Stimulated activated CD4-positive, alpha-beta T cell treated with anti-CD3 and anti-CD28 coated beads, Interleukin-12 subunit alpha, Interleukin-12 subunit beta, amount 100 ng/mL, for 48 hours (primary cell): ENCODE data around the gene ZXDC.

Source experiments
- DNase-seq, 3 donors: peaks; one replicate each; pipeline ENCODE4 v3.0.0-alpha.2; 2020; ENCODE audit warnings: low read depth in 2 of 3, low spot score in 1 of 3

The ZXDC gene

DNA sequence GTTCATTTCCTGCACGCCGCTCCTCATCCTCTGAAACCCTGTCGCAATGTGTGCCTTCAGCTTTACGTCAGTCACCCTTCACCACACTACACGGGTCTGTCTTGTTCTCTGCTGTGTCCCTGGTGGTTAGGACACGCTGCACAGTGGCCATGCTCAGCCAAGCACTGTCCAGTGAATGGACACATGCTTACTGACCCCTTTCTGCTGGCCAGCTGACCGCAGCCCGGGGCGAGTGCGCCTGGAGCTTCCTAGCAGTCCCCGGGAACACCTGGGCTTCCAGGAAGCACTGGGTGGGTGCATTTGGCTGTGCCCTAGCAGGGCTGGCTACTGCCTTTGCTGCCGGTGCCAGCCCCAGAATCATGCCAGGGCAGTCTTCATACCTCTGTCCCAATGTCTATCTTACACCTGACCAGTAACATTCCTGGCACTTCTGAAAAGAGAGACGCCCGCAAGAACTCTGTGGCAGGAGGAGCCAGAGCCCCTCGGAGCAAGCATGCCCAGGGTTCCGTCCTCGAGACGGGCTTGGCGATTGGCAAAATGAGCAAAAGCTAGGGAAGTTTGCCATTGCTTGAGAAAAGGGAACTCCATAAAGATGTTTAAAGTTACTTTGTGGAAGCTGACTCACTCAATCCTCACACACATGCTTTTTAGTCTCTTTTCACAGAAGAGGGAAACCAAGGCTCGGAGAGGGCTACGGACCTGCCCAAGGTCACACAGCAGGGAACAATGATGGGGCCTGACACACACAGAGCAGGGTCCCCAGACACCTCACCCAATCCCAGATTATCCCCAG is 15.7 kb upstream of the ZXDC start:
- no peak for DNase-seq

DNA sequence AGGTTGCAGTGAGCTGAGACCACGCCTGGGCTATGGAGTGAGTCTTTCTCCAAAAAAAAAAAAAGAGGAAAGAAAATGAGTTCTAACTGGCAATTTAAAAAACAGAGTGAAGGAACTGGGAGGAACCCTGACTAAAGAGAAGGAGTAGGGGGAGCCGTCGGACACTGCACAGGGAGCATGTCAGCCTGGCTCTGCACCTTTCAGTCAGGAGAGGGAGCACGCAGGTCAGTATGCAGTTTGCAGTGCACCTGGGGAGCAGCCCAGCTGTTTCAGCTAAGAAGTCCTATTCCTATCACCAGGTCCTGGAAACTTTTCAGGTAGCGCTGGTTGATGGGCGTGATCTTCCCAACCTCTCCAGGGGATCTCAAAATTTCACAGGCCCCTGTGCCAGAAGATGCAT is 14.9 kb upstream of the ZXDC start:
- DNase-seq: no peak

DNA sequence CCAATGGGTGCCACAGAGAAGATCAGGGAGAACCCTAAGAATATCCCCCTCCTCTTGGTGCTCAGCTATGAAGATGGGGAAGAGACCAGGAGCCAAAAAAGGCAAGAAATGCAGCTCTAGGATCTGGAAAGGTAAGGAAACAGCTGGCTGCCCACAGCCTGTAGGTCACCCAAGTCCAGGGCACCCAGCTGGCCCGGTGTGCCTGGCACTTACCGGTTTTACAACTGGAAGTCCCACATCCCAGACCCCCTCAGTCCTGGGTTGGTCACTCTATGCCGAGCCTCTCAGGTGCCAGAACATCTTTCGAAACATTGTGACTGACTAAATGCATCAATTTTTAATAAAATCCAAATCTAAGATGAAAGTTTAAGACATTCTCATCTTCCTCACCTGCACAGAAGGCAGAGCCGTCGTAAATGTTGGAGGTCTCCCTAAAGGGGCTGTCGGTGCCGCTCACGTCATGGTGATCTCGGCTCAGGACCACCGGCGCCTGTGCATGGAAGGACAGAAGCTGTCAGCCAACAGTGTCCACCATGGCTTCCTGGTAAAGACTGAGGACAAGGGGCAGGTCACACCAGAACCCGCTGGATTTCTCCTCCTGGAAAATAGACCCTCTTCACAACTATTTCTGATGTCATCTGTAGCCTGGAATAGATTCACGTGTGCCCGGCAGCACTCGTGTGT is 13.3 kb upstream of the ZXDC start:
- DNase-seq: no peak

GRCh38 chr3:126488185-126488584 is 12.5 kb upstream of the ZXDC start:
- DNase-seq: no peak

DNA sequence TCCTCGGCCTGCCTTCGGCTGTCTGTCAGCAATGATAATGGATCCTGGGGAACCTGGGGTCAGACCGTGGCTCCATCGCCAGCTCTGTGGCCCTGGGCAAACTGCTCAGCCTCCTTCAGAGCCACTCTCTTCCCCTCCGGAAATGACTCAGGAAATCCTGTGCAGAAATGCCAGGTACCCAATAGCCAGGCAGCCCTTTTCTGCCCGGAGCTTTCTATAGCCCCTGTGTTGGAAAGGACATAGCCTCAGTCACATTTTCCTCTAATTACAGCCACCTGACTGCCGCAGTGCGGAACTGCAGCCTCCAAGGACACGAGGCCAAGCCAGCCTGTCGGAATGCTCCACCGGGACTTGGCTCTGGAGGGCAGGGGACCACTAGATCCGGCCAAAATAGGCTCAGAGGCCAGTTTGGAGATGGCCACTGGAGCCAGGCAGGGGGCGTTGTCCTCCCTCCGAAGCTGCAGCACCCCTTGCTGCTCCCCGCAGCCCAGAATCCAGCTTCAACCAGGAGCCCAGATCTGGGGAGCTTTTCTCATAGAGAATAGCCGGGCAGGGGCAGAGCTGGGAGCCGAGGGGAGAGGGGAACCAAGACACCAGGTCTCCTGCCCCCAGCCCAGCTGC is 11.6 kb upstream of the ZXDC start:
- no peak for DNase-seq

DNA sequence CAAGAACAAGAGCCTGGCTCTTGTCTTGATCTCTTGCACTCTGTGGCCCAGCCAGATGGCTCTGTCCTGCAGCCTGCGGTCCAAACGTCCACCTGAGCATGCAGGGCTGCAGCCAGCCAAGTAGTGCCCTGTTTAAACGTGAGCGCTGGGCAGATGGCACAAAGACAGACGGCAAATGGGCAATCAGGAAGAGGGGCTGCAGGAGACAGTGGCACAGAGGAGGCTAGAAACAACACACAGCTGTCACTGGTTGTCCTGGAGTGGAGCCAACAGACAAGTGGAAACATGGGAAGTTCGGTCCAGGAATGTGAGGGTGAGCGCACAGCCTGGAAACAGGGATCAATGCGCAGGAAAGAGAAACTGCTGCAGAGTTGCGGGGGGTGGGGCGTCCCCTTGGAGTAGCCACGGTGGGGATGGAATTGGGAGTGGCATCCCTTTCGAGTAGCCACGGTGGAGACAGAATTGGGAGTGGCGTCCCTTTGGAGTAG is 10.7 kb upstream of the ZXDC start:
- no peak for DNase-seq

- no peak for DNase-seq
Observed at GRCh38 chr3:126485956-126486355, 10.3 kb upstream of the ZXDC start.

GRCh38 chr3:126485176-126485897 is 9.6 kb upstream of the ZXDC start:
- no peak for DNase-seq

DNA sequence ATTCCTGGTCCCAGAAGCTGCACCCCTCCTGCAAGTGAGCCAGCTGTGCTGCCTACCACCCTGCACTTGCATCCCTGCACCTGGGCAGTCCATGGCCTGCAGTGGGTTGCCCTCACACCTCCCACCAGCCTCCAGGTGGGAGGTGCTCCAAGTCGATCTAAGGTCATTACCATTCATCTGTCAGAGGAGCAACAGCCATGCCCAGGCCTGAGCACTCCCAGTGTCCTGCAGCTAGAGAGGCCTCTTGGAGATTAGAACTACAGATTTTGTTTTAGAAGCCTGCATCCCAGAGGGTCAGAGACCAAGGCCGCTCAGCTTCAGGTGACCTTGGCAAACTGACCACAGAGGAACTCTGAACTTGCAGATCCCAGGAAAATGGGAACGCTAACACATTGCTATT is 9.0 kb upstream of the ZXDC start:
- DNase-seq: no peak

GRCh38 chr3:126484148-126484547 is 8.5 kb upstream of the ZXDC start:
- DNase-seq: no peak

DNA sequence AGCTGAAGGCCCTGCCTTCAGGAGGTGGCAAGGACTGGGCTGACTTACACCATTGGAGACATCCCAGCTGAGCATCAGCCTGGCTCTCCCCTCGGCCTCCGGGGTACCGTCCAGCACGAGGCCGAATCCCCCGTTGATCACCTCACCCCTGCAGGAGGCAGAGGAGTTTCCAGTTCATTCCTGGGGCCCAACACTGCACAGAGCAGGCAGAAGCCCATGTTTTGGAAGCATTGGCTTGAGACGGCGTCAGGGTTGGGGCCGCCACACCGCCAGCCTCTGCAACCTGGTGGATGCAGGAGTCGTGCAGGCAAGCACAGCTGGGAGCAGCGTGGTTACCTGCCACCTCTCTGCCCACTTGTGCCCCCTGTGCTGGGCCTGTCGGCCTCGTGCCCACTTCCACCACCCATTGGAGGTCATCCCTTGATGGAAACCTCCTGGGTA is 7.7 kb upstream of the ZXDC start:
- DNase-seq: no peak

DNA sequence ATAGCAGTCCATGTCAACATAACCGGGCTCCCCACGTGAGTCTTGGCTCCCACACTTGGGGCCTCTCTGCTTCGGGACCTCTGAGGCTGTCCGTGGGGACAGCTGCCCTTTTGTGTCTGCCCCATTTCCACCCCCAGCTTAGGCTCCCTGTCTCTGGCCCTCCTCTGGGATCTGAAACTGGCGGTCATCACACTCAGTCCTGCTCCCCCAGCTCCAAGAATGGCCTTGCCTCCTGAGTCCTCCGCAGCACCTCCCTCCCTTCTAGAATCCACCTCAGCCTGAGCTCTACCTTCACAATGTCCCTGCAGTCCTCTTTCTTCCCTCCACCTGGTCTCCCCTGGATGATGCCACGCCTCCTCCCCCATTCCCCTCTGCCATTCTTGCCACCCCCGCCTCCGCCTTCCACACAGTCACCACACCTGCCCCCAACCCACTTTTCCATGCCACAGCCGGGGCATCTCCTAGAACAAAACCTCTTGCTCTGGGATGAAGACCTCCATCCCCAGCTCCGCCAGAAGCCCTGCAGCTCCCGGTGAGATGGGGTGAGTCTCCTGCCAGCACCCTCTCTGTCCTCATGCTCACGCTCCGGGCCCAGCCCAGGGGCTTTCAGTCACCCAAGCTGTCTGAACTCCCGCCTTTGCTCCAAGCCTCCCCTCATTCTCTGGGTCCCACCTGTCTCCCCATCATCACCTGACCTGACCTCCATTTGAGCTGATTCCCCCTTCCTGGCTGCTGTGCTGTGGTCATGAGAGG is 7.0 kb upstream of the ZXDC start:
- DNase-seq: no peak

DNA sequence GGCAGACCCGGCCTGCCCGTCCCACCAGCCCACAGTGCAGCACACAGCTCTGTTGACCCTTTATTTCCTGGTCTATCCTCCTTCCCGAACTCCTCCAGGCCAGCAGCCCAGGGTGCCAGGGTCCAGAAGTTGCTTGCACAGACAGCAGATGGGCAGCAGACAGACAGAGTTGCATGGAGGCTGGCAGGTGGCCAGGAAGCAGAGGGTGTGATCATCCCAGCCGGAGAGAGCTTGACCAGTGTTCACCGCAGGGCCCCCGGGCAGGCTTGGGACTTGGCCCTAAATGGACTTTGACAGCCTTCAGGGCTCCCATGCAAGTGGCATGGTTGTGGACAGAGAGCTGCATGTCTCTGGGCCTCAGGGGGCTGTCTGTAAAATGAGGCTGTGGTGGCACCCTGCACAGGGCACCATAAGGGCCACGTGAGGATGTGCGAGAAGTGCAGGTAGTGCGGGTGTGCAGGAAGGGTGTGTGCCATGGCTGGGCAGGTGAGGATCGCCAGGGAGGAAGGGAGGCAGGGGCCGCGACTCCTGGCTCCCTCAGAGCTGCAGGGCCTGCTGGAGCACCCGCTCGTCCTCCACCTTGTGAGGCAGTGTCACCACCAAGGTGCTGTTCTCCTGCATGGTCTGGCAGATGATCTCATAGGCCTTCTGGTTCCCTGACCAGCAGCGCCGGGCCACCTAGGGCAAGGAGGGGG is 6.3 kb upstream of the ZXDC start:
- no peak for DNase-seq

DNA sequence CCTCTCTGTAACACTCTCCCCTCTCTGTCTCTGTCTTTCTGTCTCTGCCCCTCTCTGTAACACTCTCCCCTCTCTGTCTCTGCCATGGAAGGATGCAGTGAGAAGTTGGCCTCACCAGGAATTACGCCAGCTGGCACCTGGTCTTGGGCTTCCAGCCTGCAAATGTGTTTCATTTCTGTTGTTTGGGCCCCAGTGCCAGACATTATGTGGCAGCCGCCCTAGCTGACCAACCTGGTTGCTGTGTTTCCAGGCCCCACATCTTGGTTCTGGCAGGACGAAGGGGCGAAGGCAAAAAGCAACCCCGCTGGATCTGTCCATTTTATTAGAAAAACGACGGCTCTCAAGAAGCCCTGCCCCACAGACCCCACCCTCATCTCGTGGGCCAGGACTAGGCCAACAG is 5.2 kb upstream of the ZXDC start:
- no peak for DNase-seq

- DNase-seq: no peak
Observed at GRCh38 chr3:126480206-126480605, 4.5 kb upstream of the ZXDC start.

DNA sequence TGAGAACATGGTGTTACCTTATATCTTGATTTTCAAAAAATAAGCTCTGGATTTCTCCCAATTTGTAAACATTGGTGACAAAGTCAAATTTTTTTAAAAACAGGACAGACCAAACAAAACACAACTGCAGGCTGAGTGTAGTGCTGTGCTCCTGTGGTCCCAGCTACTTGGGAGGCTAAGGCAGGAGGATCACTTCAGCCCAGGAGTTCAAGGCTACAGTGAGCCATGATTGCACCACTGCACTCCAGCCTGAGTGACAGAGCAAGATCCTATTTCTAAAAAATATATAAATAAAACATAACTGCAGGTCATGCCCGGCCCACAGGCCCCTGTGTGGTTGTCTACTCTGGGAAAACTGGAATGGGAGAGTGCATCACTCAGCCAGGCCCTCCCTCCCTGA is 4.0 kb upstream of the ZXDC start:
- DNase-seq: no peak

DNA sequence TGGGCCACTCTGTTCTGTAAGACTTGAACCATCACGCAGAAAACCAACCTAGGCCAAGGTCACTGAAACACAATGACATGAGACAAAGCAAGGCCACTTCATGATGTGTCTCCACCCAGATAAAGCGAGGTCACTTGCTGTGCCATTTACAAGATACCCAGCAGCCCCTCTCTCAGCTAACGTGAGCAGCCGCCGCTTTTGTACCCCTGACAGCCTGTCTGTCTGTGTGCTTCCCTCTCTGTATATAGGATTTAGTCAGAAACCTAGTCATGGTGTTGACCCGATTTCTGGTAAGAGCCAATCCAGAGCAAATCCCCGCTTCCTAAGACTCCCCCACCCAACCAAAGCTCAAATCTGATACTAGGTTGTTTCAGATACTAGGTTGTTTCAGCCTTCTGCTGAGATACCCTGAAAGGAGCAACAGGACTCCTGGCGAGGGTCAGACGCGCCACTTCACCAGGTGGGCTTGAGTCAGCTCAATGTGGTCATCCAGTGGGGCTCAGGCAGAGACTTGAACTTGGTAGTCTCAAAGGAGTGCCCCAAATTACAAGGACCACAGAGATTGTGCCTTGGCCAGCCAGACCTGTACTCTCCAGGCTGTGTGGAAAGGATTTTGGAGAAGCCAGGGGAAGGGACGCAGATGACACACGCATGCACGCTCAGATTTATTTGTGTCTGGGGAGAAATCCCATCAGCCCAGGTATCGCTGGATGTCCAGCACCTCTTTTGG is 3.1 kb upstream of the ZXDC start:
- DNase-seq: no peak

- DNase-seq: no peak
Observed at GRCh38 chr3:126477061-126477380, 1.3 kb upstream of the ZXDC start.

- DNase-seq: peak in 1 of 3 donors; percentile 45
Observed at GRCh38 chr3:126476166-126477060, 722 bp upstream of the ZXDC start.
